HG02973 (cell line): ENCODE data around the gene NAA50.

Experiments used
- ATAC-seq: cut with Tn5 transposase; IDR thresholded peaks from one replicate; pipeline ENCODE4 v1.9.1; 2021; ENCODE audit warnings: moderate library complexity; ENCODE audit not compliant: unreplicated experiment

NAA50 gene

GRCh38 chr3:113743006-113743630 is 2.9 kb downstream of the NAA50 start:
- ATAC-seq: no peak

GRCh38 chr3:113741620-113742019 is 4.4 kb downstream of the NAA50 start:
- no peak for ATAC-seq

GRCh38 chr3:113741086-113741485 is 5.0 kb downstream of the NAA50 start:
- no peak for ATAC-seq

- peak; percentile 61 for ATAC-seq
Observed at GRCh38 chr3:113736548-113737089, 9.4 kb downstream of the NAA50 start.

- no peak for ATAC-seq
Observed at GRCh38 chr3:113731694-113732093, 14.4 kb downstream of the NAA50 start.

- ATAC-seq: no peak
Observed at GRCh38 chr3:113730550-113730949, 15.5 kb downstream of the NAA50 start.

GRCh38 chr3:113728661-113729060 is 17.4 kb downstream of the NAA50 start:
- ATAC-seq: no peak

GRCh38 chr3:113721636-113722035 is 24.4 kb downstream of the NAA50 start:
- ATAC-seq: no peak

GRCh38 chr3:113719758-113720157 is 26.3 kb downstream of the NAA50 start:
- no peak for ATAC-seq

- ATAC-seq: no peak
Observed at GRCh38 chr3:113719294-113719693, 26.8 kb downstream of the NAA50 start.

- ATAC-seq: no peak
Observed at GRCh38 chr3:113717818-113718217, 28.2 kb downstream of the NAA50 start.

GRCh38 chr3:113717308-113717707 is 28.7 kb downstream of the NAA50 start:
- no peak for ATAC-seq

GRCh38 chr3:113714702-113715101 is 31.3 kb downstream of the NAA50 start:
- no peak for ATAC-seq

GRCh38 chr3:113712129-113712528 is 33.9 kb downstream of the NAA50 start:
- ATAC-seq: no peak

GRCh38 chr3:113707835-113708234 is 38.2 kb downstream of the NAA50 start:
- ATAC-seq: no peak

- no peak for ATAC-seq
Observed at GRCh38 chr3:113698956-113699355, 47.1 kb downstream of the NAA50 start.

- ATAC-seq: no peak
Observed at GRCh38 chr3:113698213-113698742, 47.8 kb downstream of the NAA50 start.

- no peak for ATAC-seq
Observed at GRCh38 chr3:113697500-113698090, 48.5 kb downstream of the NAA50 start.

GRCh38 chr3:113696658-113697499 is 49.2 kb downstream of the NAA50 start:
- ATAC-seq: peak; percentile 92

GRCh38 chr3:113695786-113696645 is 50.0 kb downstream of the NAA50 start, which contains the start of gene USF3:
Gene USF3 (minus strand): TSS chr3:113696642. CDS start chr3:113674878, 21,764 bp downstream.
- peak; percentile 55 for ATAC-seq
